ENCODE data around the gene TCP11. TPM values are rescaled to one million over a fixed set of nuclear protein-coding genes. Genes with fewer than 3 reads are reported as not detected.

TCP11 gene
- total and polyA plus RNA-seq, 4 donors, result 0.05 to 0.19 TPM; not detected in 2

- Histone ChIP-seq H3K27ac (ENCODE audit: low read depth in 1 of 2, low read length in 2 of 2) (no peak overlapping the region), H3K9ac (ENCODE audit: low read depth in 1 of 2, low read length in 2 of 2) (no peak overlapping the region), H3K9me3 (ENCODE audit: control insufficient read depth in 4 of 4, low read length in 3 of 4) (no peaks in the 10 kb centered on the region), H3K4me3 (ENCODE audit: low read depth in 1 of 3, low read length in 3 of 3) (no peak overlapping the region), H3K36me3 (ENCODE audit: control insufficient read depth in 4 of 4, insufficient read depth in 3 of 4, low read depth in 1 of 4, low read length in 3 of 4) (no peaks in the 10 kb centered on the region), H3K27me3 (ENCODE audit: control insufficient read depth in 4 of 4, insufficient read depth in 4 of 4, low read length in 3 of 4) (no peaks in the 10 kb centered on the region), H3K4me1 (ENCODE audit: control insufficient read depth in 4 of 4, insufficient read depth in 4 of 4, low read length in 3 of 4) (no peaks in the 10 kb centered on the region)
- DNase-seq (ENCODE audit: low spot score), result no peak
- TF ChIP-seq RXRA (IDR thresholded peaks at IDR 0.05) (no peak), TAF1 (conservative IDR thresholded peaks at IDR 0.05) (no peak), SP1 (IDR thresholded peaks at IDR 0.05) (no peak), HNF4A (conservative IDR thresholded peaks at IDR 0.05) (no peak), FOXA2 (IDR thresholded peaks at IDR 0.05) (no peak), RAD21 (IDR thresholded peaks at IDR 0.05) (no peak), GABPA (IDR thresholded peaks at IDR 0.05 in 1 of 2, conservative IDR thresholded peaks at IDR 0.05 in 1 of 2) (no peak), ZBTB33 (IDR thresholded peaks at IDR 0.05) (no peak), EGR1 (IDR thresholded peaks at IDR 0.05; ENCODE audit: low read depth in 2 of 2) (no peak), ATF3 (IDR thresholded peaks at IDR 0.05) (no peak), NR2F2 (IDR thresholded peaks at IDR 0.05) (no peak), CTCF (IDR thresholded peaks at IDR 0.05; ENCODE audit: low read depth, low read length, missing input control) (no peak), HNF4G (IDR thresholded peaks at IDR 0.05) (no peak), YY1 (IDR thresholded peaks at IDR 0.05) (no peak), JUND (IDR thresholded peaks at IDR 0.05) (no peak), FOXA1 (IDR thresholded peaks at IDR 0.05) (no peak)
- TF ChIP-seq, protein P1, sequence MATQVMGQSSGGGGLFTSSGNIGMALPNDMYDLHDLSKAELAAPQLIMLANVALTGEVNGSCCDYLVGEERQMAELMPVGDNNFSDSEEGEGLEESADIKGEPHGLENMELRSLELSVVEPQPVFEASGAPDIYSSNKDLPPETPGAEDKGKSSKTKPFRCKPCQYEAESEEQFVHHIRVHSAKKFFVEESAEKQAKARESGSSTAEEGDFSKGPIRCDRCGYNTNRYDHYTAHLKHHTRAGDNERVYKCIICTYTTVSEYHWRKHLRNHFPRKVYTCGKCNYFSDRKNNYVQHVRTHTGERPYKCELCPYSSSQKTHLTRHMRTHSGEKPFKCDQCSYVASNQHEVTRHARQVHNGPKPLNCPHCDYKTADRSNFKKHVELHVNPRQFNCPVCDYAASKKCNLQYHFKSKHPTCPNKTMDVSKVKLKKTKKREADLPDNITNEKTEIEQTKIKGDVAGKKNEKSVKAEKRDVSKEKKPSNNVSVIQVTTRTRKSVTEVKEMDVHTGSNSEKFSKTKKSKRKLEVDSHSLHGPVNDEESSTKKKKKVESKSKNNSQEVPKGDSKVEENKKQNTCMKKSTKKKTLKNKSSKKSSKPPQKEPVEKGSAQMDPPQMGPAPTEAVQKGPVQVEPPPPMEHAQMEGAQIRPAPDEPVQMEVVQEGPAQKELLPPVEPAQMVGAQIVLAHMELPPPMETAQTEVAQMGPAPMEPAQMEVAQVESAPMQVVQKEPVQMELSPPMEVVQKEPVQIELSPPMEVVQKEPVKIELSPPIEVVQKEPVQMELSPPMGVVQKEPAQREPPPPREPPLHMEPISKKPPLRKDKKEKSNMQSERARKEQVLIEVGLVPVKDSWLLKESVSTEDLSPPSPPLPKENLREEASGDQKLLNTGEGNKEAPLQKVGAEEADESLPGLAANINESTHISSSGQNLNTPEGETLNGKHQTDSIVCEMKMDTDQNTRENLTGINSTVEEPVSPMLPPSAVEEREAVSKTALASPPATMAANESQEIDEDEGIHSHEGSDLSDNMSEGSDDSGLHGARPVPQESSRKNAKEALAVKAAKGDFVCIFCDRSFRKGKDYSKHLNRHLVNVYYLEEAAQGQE (IDR thresholded peaks at IDR 0.05), result no peak
- TF ChIP-seq, protein P2, sequence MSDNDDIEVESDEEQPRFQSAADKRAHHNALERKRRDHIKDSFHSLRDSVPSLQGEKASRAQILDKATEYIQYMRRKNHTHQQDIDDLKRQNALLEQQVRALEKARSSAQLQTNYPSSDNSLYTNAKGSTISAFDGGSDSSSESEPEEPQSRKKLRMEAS (IDR thresholded peaks at IDR 0.05), result no peak
- 92% methylated on average over 3 of the region's 3 CpGs for WGBS
Observed at GRCh38 chr6:35145757-35146156, 4.6 kb upstream of the TCP11 start.
